Lung (tissue), 12 donors: ENCODE data around the gene PACRG. TPM values are rescaled to one million over a fixed set of nuclear protein-coding genes. Genes with fewer than 3 reads are reported as not detected.
A peak's percentile ranks its signal among the peaks of the same experiment; 100 is the strongest.

ENCODE experiments used
- ATAC-seq: fragments of 200-7000 bp; cut with Tn5 transposase; one replicate; pipeline ENCODE4 v1.9.1; 2020; ENCODE audit warnings: moderate number of reproducible peaks; ENCODE audit not compliant: insufficient read depth, low FRiP score
- DNase-seq, 3 donors: peaks; one replicate each; pipeline ENCODE4 v3.0.0-alpha.2; 2013 to 2017
- H3K27ac ChIP-seq, 2 donors: one replicate each; pipeline ENCODE4 v1.5.1; 2013; ENCODE audit warnings: mild to moderate bottlenecking in 2 of 2, moderate library complexity in 2 of 2, control low read depth in 1 of 2, inconsistent platforms in 1 of 2, low read depth in 1 of 2, low read length in 1 of 2
- H3K27me3 ChIP-seq, 3 donors: one replicate each; pipeline ENCODE4 v1.5.1; 2013; ENCODE audit warnings: low read length in 2 of 3; ENCODE audit not compliant: control insufficient read depth in 3 of 3, insufficient read depth in 3 of 3
- H3K36me3 ChIP-seq, 4 donors: one replicate each; pipeline ENCODE4 v1.5.1; 2013; ENCODE audit warnings: low read length in 4 of 4, mild to moderate bottlenecking in 1 of 4, moderate library complexity in 1 of 4; ENCODE audit not compliant: control insufficient read depth in 4 of 4, insufficient read depth in 4 of 4
- H3K4me1 ChIP-seq, 5 donors: one replicate each; pipeline ENCODE4 v1.5.1; 2013; ENCODE audit warnings: low read length in 5 of 5, mild to moderate bottlenecking in 2 of 5, moderate library complexity in 1 of 5; ENCODE audit not compliant: control insufficient read depth in 5 of 5, insufficient read depth in 5 of 5
- H3K4me3 ChIP-seq: one replicate; pipeline ENCODE4 v1.5.1; 2013; ENCODE audit warnings: mild to moderate bottlenecking, control low read depth, moderate library complexity
- H3K9ac ChIP-seq, 2 donors: one replicate each; pipeline ENCODE4 v1.5.1; 2013; ENCODE audit warnings: low read length in 2 of 2, control low read depth in 1 of 2; ENCODE audit not compliant: insufficient read depth in 1 of 2
- H3K9me3 ChIP-seq, 4 donors: one replicate each; pipeline ENCODE4 v1.5.1; 2013; ENCODE audit warnings: low read length in 3 of 4, mild to moderate bottlenecking in 1 of 4, moderate library complexity in 1 of 4; ENCODE audit not compliant: control insufficient read depth in 4 of 4, insufficient read depth in 3 of 4
- WGBS, 2 donors: extraction: QIAGEN DNeasy Blood & Tissue Kit; methylation state at CpG; one replicate each; pipeline ENCODE4 v1.1.7; 2013; 5-methylcytosine and 5-hydroxymethylcytosine counted together
- polyA plus RNA-seq, 2 donors: library from polyadenylated mRNA; stranded (reverse); fragments of 200-250 nt; gene quantifications; one replicate each; pipeline ENCODE4 v1.2.1, GENCODE V29; 2013
- total RNA-seq, 2 donors: library from RNA; depleted of rRNA in 1 of 2; stranded (reverse); fragments of >200 nt in 1 of 2; gene quantifications; one replicate each; pipeline ENCODE4 v1.2.1, GENCODE V29; 2014 to 2021
- TF ChIP-seq, protein P1 (sequence below): IDR thresholded peaks from 2 replicates; pipeline ENCODE4 v1.5.1; 2012; ENCODE audit warnings: mild to moderate bottlenecking; ENCODE audit errors: control extremely low read depth, extremely low read depth
- donor health status: control.
- donor health status: control.
- donor health status: Bipolar disorder and iron deficiency.
- donor health status: healthy.
- donor health status: DM: yes; HTN: yes; CAD: no.

PACRG gene
- total and polyA plus RNA-seq, 4 donors = 3.8 to 26.6 (median 7.4) TPM

- Histone ChIP-seq H3K4me1 (peaks cover 0 to 16% (median 10%) of the 10 kb centered on the region in 5 donors), H3K9me3 (no peaks in the 10 kb centered on the region), H3K27me3 (no peaks in the 10 kb centered on the region), H3K9ac (no peak overlapping the region), H3K27ac (no peak overlapping the region), H3K4me3 (no peak overlapping the region), H3K36me3 (no peaks in the 10 kb centered on the region)
- DNase-seq (no peak), ATAC-seq (no peak)
- 82 to 97% methylated on average over 6 of the region's 6 CpGs for WGBS, 2 donors
- TF ChIP-seq, protein P1, sequence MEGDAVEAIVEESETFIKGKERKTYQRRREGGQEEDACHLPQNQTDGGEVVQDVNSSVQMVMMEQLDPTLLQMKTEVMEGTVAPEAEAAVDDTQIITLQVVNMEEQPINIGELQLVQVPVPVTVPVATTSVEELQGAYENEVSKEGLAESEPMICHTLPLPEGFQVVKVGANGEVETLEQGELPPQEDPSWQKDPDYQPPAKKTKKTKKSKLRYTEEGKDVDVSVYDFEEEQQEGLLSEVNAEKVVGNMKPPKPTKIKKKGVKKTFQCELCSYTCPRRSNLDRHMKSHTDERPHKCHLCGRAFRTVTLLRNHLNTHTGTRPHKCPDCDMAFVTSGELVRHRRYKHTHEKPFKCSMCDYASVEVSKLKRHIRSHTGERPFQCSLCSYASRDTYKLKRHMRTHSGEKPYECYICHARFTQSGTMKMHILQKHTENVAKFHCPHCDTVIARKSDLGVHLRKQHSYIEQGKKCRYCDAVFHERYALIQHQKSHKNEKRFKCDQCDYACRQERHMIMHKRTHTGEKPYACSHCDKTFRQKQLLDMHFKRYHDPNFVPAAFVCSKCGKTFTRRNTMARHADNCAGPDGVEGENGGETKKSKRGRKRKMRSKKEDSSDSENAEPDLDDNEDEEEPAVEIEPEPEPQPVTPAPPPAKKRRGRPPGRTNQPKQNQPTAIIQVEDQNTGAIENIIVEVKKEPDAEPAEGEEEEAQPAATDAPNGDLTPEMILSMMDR = no peak
Observed at GRCh38 chr6:163351013-163351412, 623.2 kb downstream of the PACRG start.

DNA sequence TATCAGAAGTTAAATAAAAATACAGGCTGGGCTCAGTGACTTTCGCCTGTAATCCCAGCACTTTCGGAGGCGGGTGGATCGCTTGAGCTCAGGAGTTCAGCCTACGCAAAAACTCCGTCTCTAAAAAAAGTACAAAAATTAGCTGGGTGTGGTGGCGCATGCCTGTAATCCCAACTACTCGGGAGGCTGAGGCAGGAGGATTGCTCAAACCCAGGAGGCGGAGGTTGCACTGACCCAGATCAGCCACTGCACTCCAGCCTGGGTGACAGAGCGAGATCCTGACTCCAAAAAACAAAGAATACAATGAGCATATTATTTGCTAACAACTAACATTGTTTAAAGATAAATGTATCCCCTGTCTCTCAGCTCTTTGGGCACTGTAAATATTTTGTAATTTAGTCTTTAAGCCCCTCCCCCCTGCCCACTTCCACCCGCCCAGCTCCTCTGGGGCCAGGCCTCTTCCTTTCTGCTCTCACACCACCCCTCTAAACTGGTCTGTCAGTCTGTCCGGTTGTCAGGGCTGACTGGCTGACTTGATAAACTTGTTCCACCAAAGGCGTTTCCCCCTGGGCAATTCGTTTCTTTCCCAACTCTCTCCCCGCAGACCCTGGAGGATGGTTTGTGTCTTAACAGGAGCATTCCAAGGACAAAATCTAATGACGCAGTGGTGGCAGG is 624.4 kb downstream of the PACRG start:
- no peak overlapping the region for H3K27ac ChIP-seq
- WGBS, 2 donors = 74 to 76% methylated on average over 16 of the region's 16 CpGs
- no peaks in the 10 kb centered on the region for H3K27me3 ChIP-seq
- TF ChIP-seq, protein P1 = no peak
- peaks cover 0 to 16% (median 5%) of the 10 kb centered on the region in 5 donors for H3K4me1 ChIP-seq
- ATAC-seq (no peak), DNase-seq (no peak)
- H3K9ac ChIP-seq = no peak overlapping the region
- H3K36me3 ChIP-seq = no peaks in the 10 kb centered on the region
- H3K4me3 ChIP-seq = no peak overlapping the region
- no peaks in the 10 kb centered on the region for H3K9me3 ChIP-seq

GRCh38 chr6:163352966-163353365 is 625.2 kb downstream of the PACRG start:
- TF ChIP-seq, protein P1 = no peak
- Histone ChIP-seq H3K36me3 (no peaks in the 10 kb centered on the region), H3K4me3 (no peak overlapping the region), H3K27ac (no peak overlapping the region), H3K9ac (no peak overlapping the region), H3K4me1 (peaks cover 0 to 16% (median 5%) of the 10 kb centered on the region in 5 donors), H3K9me3 (no peaks in the 10 kb centered on the region), H3K27me3 (no peaks in the 10 kb centered on the region)
- DNase-seq = no peak
- ATAC-seq = no peak
- WGBS, 2 donors = 85 to 89% methylated on average over 7 of the region's 7 CpGs

- H3K9ac ChIP-seq = no peak overlapping the region
- ATAC-seq = peak; percentile 31
- H3K27ac ChIP-seq = no peak overlapping the region
Observed at GRCh38 chr6:163354085-163354484, 626.3 kb downstream of the PACRG start.

More at GRCh38 chr6:163354085-163354484, 626.3 kb downstream of the PACRG start:
- DNase-seq = peak in 1 of 3 donors; percentile 52
- Histone ChIP-seq H3K27me3 (no peaks in the 10 kb centered on the region), H3K9me3 (no peaks in the 10 kb centered on the region), H3K4me3 (no peak overlapping the region), H3K36me3 (no peaks in the 10 kb centered on the region), H3K4me1 (peaks cover 0 to 16% (median 5%) of the 10 kb centered on the region in 5 donors)
- WGBS, 2 donors = 41 to 57% methylated on average over 8 of the region's 8 CpGs
- TF ChIP-seq, protein P1 = no peak
